ENCODE measurements around the gene SPTA1. TPM values are rescaled to one million over a fixed set of nuclear protein-coding genes. Genes with fewer than 3 reads are reported as not detected.

SPTA1 gene
- total RNA-seq, 1 experiment from 2014 or later = not detected

DNA sequence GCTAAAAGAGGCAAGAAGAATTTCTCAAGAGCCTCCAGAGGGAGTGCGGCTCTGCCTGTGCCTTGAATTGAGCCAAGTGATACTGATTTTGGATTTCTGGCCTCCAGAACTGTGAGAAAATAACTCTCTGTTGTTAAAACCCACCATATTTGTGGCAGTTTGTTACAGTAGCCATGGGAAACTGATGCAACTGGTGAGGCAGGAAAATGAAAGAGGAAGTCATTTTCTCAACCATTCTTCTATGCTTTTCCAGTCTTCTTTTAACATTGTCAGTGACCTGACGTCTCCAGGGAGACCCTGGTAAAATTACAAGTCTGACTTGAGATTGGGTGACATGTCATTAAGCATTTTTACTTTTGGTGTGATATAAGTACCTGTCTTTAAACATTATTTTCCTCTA, 121.9 kb downstream of the SPTA1 start:
- no peaks in the 10 kb centered on the region for H3K9me2 ChIP-seq (ENCODE audit: insufficient read depth)
- H2AFZ ChIP-seq (ENCODE audit: low read depth, low read length, poor library complexity, severe bottlenecking) = no peak overlapping the region
- RAD21 ChIA-PET (ENCODE audit: low non-redundant PET in 1 of 2, low total read pairs in 2 of 2, uncharacterized antibody in 2 of 2, unreplicated experiment in 2 of 2) = no interaction called here
- no peaks in the 10 kb centered on the region for H3K79me2 ChIP-seq (ENCODE audit: insufficient read depth, low read length)
- TF ChIP-seq, protein P1, sequence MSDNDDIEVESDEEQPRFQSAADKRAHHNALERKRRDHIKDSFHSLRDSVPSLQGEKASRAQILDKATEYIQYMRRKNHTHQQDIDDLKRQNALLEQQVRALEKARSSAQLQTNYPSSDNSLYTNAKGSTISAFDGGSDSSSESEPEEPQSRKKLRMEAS (IDR thresholded peaks at IDR 0.05) = no peak
- TF ChIP-seq, protein P2, sequence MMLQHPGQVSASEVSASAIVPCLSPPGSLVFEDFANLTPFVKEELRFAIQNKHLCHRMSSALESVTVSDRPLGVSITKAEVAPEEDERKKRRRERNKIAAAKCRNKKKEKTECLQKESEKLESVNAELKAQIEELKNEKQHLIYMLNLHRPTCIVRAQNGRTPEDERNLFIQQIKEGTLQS (IDR thresholded peaks at IDR 0.05) = no peak
- TF ChIP-seq POLR2A (IDR thresholded peaks at IDR 0.05; ENCODE audit: borderline replicate concordance, extremely low read depth, insufficient read depth, insufficient read length) (no peak), JUND (IDR thresholded peaks at IDR 0.05) (no peak), SIN3A (IDR thresholded peaks at IDR 0.05; ENCODE audit: low read depth) (no peak)
- H3K4me2 ChIP-seq (ENCODE audit: low read length) = no peak overlapping the region
- H3K27ac ChIP-seq (ENCODE audit: low read depth, low read length) = no peak overlapping the region
- intact Hi-C loops (cut with micrococcal nuclease) = no loop called here
- H3K9ac ChIP-seq (ENCODE audit: low read length) = no peak overlapping the region
- POLR2A ChIA-PET = no interaction called here
- no peaks in the 10 kb centered on the region for H4K20me1 ChIP-seq (ENCODE audit: insufficient read depth)
- H3K36me3 ChIP-seq (ENCODE audit: control insufficient read depth in 1 of 2, insufficient read depth in 2 of 2, low read length in 2 of 2) = no peaks in the 10 kb centered on the region
- no peaks in the 10 kb centered on the region for H3K4me1 ChIP-seq (ENCODE audit: control insufficient read depth in 1 of 2, insufficient read depth in 2 of 2, low read length in 2 of 2)
- CTCF ChIA-PET = no interaction called here
- H3K27me3 ChIP-seq (ENCODE audit: insufficient read depth, low read length) = peaks cover 7% of the 10 kb centered on the region; the same call in 1 of the 2 replicates
- H3K4me3 ChIP-seq (replicated peaks in 1 of 2; ENCODE audit: low read depth in 1 of 2, low read length in 2 of 2) = no peak overlapping the region
- ATAC-seq (no peak), DNase-seq (ENCODE audit: low read depth, low spot score) (no peak)
- no TSS peak for BruUV-seq (replicated peaks)
- H3K9me3 ChIP-seq (ENCODE audit: control insufficient read depth in 1 of 2, insufficient read depth in 1 of 2, low read depth in 1 of 2, low read length in 2 of 2) = no peaks in the 10 kb centered on the region

DNA sequence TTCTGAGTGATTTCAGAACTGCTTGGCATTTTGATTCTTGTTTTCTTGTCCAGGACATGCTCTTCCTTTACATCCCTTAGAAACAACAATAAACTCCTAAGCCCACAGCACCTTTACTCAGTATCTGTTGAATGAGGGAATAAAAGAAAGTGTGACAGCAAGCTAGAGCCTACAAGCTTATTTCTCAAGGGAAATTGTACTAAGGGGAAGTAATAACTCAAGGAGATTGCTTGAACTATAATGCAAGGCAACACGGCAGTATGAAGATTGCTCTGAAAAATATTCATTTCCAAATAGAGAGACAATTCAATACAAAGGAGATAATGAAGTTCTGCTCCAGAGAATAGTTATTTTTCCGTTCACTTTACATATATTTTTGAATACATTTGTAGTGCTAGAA, 122.7 kb downstream of the SPTA1 start:
- no peaks in the 10 kb centered on the region for H4K20me1 ChIP-seq (ENCODE audit: insufficient read depth)
- H3K79me2 ChIP-seq (ENCODE audit: insufficient read depth, low read length) = no peaks in the 10 kb centered on the region
- H3K4me1 ChIP-seq (ENCODE audit: control insufficient read depth in 1 of 2, insufficient read depth in 2 of 2, low read length in 2 of 2) = no peaks in the 10 kb centered on the region
- no peak overlapping the region for H3K4me3 ChIP-seq (replicated peaks in 1 of 2; ENCODE audit: low read depth in 1 of 2, low read length in 2 of 2)
- ChIA-PET POLR2A (no interaction called here), CTCF (no interaction called here), RAD21 (ENCODE audit: low non-redundant PET in 1 of 2, low total read pairs in 2 of 2, uncharacterized antibody in 2 of 2, unreplicated experiment in 2 of 2) (no interaction called here)
- ATAC-seq (no peak), DNase-seq (ENCODE audit: low read depth, low spot score) (no peak)
- TF ChIP-seq SIN3A (IDR thresholded peaks at IDR 0.05; ENCODE audit: low read depth) (no peak), CBX3 (IDR thresholded peaks at IDR 0.05; ENCODE audit: low read depth) (no peak), CEBPB (IDR thresholded peaks at IDR 0.05; ENCODE audit: low read depth) (no peak), POLR2AphosphoS5 (IDR thresholded peaks at IDR 0.05; ENCODE audit: low read depth, low read length) (no peak), ZNF274 (IDR thresholded peaks at IDR 0.05; ENCODE audit: low read depth, low read length) (no peak), RAD21 (IDR thresholded peaks at IDR 0.05; ENCODE audit: low read depth) (no peak), YY1 (IDR thresholded peaks at IDR 0.05; ENCODE audit: extremely low read depth, insufficient replicate concordance, low read depth, low read length) (no peak)
- TF ChIP-seq, protein P2 (IDR thresholded peaks at IDR 0.05) = no peak
- TF ChIP-seq, protein P3, sequence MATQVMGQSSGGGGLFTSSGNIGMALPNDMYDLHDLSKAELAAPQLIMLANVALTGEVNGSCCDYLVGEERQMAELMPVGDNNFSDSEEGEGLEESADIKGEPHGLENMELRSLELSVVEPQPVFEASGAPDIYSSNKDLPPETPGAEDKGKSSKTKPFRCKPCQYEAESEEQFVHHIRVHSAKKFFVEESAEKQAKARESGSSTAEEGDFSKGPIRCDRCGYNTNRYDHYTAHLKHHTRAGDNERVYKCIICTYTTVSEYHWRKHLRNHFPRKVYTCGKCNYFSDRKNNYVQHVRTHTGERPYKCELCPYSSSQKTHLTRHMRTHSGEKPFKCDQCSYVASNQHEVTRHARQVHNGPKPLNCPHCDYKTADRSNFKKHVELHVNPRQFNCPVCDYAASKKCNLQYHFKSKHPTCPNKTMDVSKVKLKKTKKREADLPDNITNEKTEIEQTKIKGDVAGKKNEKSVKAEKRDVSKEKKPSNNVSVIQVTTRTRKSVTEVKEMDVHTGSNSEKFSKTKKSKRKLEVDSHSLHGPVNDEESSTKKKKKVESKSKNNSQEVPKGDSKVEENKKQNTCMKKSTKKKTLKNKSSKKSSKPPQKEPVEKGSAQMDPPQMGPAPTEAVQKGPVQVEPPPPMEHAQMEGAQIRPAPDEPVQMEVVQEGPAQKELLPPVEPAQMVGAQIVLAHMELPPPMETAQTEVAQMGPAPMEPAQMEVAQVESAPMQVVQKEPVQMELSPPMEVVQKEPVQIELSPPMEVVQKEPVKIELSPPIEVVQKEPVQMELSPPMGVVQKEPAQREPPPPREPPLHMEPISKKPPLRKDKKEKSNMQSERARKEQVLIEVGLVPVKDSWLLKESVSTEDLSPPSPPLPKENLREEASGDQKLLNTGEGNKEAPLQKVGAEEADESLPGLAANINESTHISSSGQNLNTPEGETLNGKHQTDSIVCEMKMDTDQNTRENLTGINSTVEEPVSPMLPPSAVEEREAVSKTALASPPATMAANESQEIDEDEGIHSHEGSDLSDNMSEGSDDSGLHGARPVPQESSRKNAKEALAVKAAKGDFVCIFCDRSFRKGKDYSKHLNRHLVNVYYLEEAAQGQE (IDR thresholded peaks at IDR 0.05; ENCODE audit: low read depth) = no peak
- TF ChIP-seq, protein P4, sequence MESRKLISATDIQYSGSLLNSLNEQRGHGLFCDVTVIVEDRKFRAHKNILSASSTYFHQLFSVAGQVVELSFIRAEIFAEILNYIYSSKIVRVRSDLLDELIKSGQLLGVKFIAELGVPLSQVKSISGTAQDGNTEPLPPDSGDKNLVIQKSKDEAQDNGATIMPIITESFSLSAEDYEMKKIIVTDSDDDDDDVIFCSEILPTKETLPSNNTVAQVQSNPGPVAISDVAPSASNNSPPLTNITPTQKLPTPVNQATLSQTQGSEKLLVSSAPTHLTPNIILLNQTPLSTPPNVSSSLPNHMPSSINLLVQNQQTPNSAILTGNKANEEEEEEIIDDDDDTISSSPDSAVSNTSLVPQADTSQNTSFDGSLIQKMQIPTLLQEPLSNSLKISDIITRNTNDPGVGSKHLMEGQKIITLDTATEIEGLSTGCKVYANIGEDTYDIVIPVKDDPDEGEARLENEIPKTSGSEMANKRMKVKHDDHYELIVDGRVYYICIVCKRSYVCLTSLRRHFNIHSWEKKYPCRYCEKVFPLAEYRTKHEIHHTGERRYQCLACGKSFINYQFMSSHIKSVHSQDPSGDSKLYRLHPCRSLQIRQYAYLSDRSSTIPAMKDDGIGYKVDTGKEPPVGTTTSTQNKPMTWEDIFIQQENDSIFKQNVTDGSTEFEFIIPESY (IDR thresholded peaks at IDR 0.05; ENCODE audit: extremely low read depth, insufficient replicate concordance, low read length) = no peak
- no peaks in the 10 kb centered on the region for H3K9me2 ChIP-seq (ENCODE audit: insufficient read depth)
- no peak overlapping the region for H2AFZ ChIP-seq (ENCODE audit: low read depth, low read length, poor library complexity, severe bottlenecking)
- no peak overlapping the region for H3K9ac ChIP-seq (ENCODE audit: low read length)
- intact Hi-C loops (cut with micrococcal nuclease) = no loop called here
- no peaks in the 10 kb centered on the region for H3K9me3 ChIP-seq (ENCODE audit: control insufficient read depth in 1 of 2, insufficient read depth in 1 of 2, low read depth in 1 of 2, low read length in 2 of 2)
- no peak overlapping the region for H3K27ac ChIP-seq (ENCODE audit: low read depth, low read length)
- H3K4me2 ChIP-seq (ENCODE audit: low read length) = no peak overlapping the region
- H3K36me3 ChIP-seq (ENCODE audit: control insufficient read depth in 1 of 2, insufficient read depth in 2 of 2, low read length in 2 of 2) = no peaks in the 10 kb centered on the region
- BruUV-seq (replicated peaks) = no TSS peak
- H3K27me3 ChIP-seq (ENCODE audit: insufficient read depth, low read length) = peaks cover 7% of the 10 kb centered on the region; the same call in 1 of the 2 replicates
